ENCODE data around the gene ABHD16A. TPM values are rescaled to one million over a fixed set of nuclear protein-coding genes. Genes with fewer than 3 reads are reported as not detected.

The ABHD16A gene
- total and polyA plus RNA-seq, 10 of the 15 experiments (the other 5 are each of a cell fraction or from before 2014, with no cell fraction given): 7.5 to 43.0 (median 32.9) TPM

DNA sequence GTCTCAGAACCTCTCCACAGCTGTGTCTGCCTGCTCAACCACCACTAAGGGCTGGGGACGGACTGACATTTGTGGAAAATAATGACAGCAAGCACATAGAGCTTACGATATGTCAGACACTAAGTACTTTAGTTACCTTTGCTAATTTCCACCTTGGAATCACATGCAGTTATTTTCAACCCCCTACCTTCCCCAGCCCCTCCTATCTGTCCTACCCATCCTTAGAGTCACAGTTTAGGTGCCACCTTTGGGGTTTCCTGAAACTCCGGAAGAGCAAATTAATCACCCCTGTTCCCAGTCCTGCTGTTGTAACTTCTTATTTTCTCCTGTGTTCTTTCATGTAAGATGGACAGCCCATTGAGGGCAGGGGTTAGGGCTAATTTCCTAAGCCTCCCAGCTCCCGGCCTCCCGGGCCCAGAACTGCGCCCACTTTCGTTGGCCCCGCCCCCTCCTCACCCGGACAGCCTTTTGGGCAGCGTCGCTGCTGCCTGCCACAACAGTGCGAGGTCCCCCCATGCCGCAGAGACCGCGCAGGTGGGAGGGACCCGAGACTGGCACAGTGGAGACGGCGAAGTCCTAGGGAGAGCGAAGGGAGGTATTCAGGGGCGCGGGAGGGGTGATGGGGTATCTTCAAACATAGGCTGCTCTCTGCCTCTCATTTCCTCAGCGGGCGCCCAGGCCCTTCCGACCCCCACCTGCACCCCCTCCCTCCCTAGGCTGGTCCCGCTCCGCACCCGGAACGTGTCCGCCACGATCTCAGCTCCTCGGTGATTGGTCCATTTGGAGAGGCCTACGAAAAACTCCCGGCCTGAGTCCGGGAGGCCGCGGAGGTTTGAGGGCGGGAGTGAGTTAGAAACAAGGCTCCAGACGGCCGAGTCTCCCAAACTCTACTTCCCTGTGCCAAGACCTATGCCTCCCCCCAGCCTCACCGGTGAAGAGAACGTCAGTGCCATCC is 24.9 kb upstream of the ABHD16A start:
- RAD21 ChIA-PET (ENCODE audit: unreplicated experiment): interaction anchor here (1.4 to 3.6 kb wide), 4 partner anchors 10 to 105 kb away, joined by 5 to 44 read pairs (median 8); no protein-coding TSS in a partner anchor
- no peaks in the 10 kb centered on the region for H4K20me1 ChIP-seq (ENCODE audit: control insufficient read depth, insufficient read depth)
- peak overlapping the region; percentile 60 for H3K27ac ChIP-seq (ENCODE audit: control insufficient read depth, insufficient read depth)
- H3K79me2 ChIP-seq (ENCODE audit: control insufficient read depth, insufficient read depth, low read length): peaks cover under 1% of the 10 kb centered on the region; the same call in 1 of the 2 replicates
- SMC1A ChIA-PET (ENCODE audit: uncharacterized antibody, unreplicated experiment): interaction anchor here (0.6 to 5.3 kb wide), 4 partner anchors 11 to 102 kb away, joined by 3 to 45 read pairs (median 6); partner anchors contain the start of genes ABHD16A, CLIC1 and MSH5
- H3K9ac ChIP-seq (ENCODE audit: control insufficient read depth, insufficient read depth, low read length): no peak overlapping the region
- CTCF ChIA-PET: interaction anchor here (0.6 to 15.8 kb wide), 5 partner anchors 11 to 131 kb away, joined by 4 to 208 read pairs (median 5); partner anchors contain the start of gene MSH5
- no peaks in the 10 kb centered on the region for H3K9me3 ChIP-seq (replicated peaks; ENCODE audit: control insufficient read depth, insufficient read depth, low read length)
- no TSS peak for BruUV-seq (replicated peaks)
- in situ Hi-C loops (cut with MboI) (no loop called here), intact Hi-C loops (cut with micrococcal nuclease; ENCODE audit: unreplicated experiment) (loop anchor here (2.0 kb wide), 2 partner anchors 41 to 99 kb away; partner anchors contain the start of gene HSPA1B)
- ATAC-seq (no peak), FAIRE-seq (no peak), DNase-seq (ENCODE audit: low read depth, low spot score) (peak; percentile 43)
- no peak overlapping the region for H2AFZ ChIP-seq (ENCODE audit: control insufficient read depth, low read depth, low read length)
- H3K4me1 ChIP-seq (ENCODE audit: control insufficient read depth, insufficient read depth, low read length): peaks cover 24% of the 10 kb centered on the region
- no peak overlapping the region for H3K4me3 ChIP-seq
- POLR2A ChIA-PET: interaction anchor here (1.0 to 2.8 kb wide), 6 partner anchors 8 to 103 kb away, joined by 3 to 30 read pairs (median 6); partner anchors contain the start of genes ABHD16A, CLIC1 and MSH5
- WGBS (ENCODE audit: insufficient coverage, insufficient replicate concordance, low lambda C conversion rate, missing lambda C conversion rate): 65% methylated on average over 41 of the region's 41 CpGs
- no peaks in the 10 kb centered on the region for H3K27me3 ChIP-seq (replicated peaks in 1 of 2; ENCODE audit: control insufficient read depth in 2 of 2, insufficient read depth in 2 of 2, low read length in 1 of 2)
- peaks cover 0 to 7% of the 10 kb centered on the region in 2 experiments; a peak in 3 of 4 replicates for H3K36me3 ChIP-seq (ENCODE audit: control insufficient read depth in 2 of 2, insufficient read depth in 2 of 2, low read length in 1 of 2)
- no peak for TF ChIP-seq LARP7 (IDR thresholded peaks at IDR 0.05)
- TF ChIP-seq RELA (IDR thresholded peaks at IDR 0.05; ENCODE audit: borderline replicate concordance, partially characterized antibody): no peak
- TF ChIP-seq, protein P1, sequence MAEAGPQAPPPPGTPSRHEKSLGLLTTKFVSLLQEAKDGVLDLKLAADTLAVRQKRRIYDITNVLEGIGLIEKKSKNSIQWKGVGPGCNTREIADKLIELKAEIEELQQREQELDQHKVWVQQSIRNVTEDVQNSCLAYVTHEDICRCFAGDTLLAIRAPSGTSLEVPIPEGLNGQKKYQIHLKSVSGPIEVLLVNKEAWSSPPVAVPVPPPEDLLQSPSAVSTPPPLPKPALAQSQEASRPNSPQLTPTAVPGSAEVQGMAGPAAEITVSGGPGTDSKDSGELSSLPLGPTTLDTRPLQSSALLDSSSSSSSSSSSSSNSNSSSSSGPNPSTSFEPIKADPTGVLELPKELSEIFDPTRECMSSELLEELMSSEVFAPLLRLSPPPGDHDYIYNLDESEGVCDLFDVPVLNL (IDR thresholded peaks at IDR 0.05; ENCODE audit: low read depth, low read length): no peak
- 0 out of 2 replicates have a peak, but pooled peaks have one; percentile 2 for TF ChIP-seq CREM (IDR thresholded peaks at IDR 0.05; ENCODE audit: low read depth)
- TF ChIP-seq RUNX3 (IDR thresholded peaks at IDR 0.05; ENCODE audit: low read length): peak; percentile 40; the same call in 1 of the 2 replicates
- no peak for TF ChIP-seq TARDBP (IDR thresholded peaks at IDR 0.05; ENCODE audit: borderline replicate concordance)
- no peak for TF ChIP-seq TAF1 (IDR thresholded peaks at IDR 0.05; ENCODE audit: borderline replicate concordance, low read depth, low read length)
- TF ChIP-seq TCF12 (IDR thresholded peaks at IDR 0.05; ENCODE audit: low read depth, low read length): peak; percentile 78; the same call in 1 of the 2 replicates
- TF ChIP-seq STAT1 (conservative IDR thresholded peaks at IDR 0.05): no peak
- TF ChIP-seq, protein P2, sequence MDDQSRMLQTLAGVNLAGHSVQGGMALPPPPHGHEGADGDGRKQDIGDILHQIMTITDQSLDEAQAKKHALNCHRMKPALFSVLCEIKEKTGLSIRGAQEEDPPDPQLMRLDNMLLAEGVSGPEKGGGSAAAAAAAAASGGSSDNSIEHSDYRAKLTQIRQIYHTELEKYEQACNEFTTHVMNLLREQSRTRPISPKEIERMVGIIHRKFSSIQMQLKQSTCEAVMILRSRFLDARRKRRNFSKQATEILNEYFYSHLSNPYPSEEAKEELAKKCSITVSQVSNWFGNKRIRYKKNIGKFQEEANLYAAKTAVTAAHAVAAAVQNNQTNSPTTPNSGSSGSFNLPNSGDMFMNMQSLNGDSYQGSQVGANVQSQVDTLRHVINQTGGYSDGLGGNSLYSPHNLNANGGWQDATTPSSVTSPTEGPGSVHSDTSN (IDR thresholded peaks at IDR 0.05; ENCODE audit: insufficient replicate concordance, low read depth, low read length): no peak
- TF ChIP-seq SIN3A (IDR thresholded peaks at IDR 0.05; ENCODE audit: low read depth, low read length): no peak
- no peak; the same call in 1 of the 2 replicates for TF ChIP-seq YY1 (IDR thresholded peaks at IDR 0.05; ENCODE audit: low read depth, low read length)
- 0 out of 2 replicates have a peak, but pooled peaks have one; percentile 43 for TF ChIP-seq IRF4 (IDR thresholded peaks at IDR 0.05; ENCODE audit: low read depth, low read length)
- TF ChIP-seq, protein P3, sequence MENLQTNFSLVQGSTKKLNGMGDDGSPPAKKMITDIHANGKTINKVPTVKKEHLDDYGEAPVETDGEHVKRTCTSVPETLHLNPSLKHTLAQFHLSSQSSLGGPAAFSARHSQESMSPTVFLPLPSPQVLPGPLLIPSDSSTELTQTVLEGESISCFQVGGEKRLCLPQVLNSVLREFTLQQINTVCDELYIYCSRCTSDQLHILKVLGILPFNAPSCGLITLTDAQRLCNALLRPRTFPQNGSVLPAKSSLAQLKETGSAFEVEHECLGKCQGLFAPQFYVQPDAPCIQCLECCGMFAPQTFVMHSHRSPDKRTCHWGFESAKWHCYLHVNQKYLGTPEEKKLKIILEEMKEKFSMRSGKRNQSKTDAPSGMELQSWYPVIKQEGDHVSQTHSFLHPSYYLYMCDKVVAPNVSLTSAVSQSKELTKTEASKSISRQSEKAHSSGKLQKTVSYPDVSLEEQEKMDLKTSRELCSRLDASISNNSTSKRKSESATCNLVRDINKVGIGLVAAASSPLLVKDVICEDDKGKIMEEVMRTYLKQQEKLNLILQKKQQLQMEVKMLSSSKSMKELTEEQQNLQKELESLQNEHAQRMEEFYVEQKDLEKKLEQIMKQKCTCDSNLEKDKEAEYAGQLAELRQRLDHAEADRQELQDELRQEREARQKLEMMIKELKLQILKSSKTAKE (IDR thresholded peaks at IDR 0.05; ENCODE audit: low read depth, poor library complexity, severe bottlenecking): no peak
- H3K4me2 ChIP-seq (ENCODE audit: control insufficient read depth, insufficient read depth): peak overlapping the region; percentile 98
